ENCODE data around the gene CTDSP2. TPM values are rescaled to one million over a fixed set of nuclear protein-coding genes. Genes with fewer than 3 reads are reported as not detected.
"Not testable (repeated sequence)": the region's sequence is repeated elsewhere in the genome, so short reads cannot be mapped to it uniquely, and the experiment has no call there.

The CTDSP2 gene
- total RNA-seq, 2 donors from 2014 or later: 99.2 to 159 TPM

DNA sequence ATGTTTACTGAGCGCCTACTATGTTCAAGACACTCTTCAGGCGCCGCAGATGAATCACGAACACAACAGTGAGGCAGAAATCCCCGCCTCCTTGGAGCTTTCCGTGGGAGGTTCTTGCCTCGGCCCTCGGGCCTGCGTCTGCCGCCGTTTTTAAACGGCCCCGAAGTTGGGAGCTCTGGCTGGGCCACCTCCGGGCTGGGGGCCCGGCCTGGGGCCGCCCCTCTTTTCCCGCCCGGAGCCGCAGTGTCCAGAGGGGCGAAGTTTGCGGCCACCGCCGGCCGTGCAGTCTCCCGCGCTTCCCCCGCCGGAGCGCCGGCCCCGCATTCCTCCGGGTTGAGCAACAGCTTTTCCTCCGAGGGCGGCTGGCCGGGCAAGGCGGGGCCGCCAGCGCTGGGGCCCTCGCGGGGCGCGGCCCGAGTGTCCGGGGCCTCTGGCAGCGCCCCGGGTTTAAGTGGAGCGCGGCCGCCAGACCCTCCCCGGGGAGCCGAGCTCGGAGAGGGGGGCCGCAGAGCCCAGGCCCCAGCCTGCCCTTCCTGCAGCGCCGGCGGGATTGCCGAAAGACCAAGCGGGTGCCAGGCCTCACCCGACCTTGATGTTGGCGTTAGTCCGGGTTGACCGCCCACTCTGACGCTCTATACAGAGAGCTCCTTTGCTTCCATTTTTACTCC is 18.7 kb upstream of the CTDSP2 start:
- H3K27me3 ChIP-seq (replicated peaks; ENCODE audit: insufficient read depth): no peaks in the 10 kb centered on the region
- intact Hi-C loops (cut with DNase I): loop anchor here (2.0 kb wide), 1 partner anchor 18 kb away; the partner anchor contains the start of gene CTDSP2
- DNase-seq (ENCODE audit: low spot score): peak; percentile 64
- H3K4me1 ChIP-seq (replicated peaks): peaks cover 7% of the 10 kb centered on the region
- H3K36me3 ChIP-seq: no peaks in the 10 kb centered on the region
- no peaks in the 10 kb centered on the region for H3K9me3 ChIP-seq
- under 1% methylated on average over 35 of the region's 63 CpGs for WGBS
- TF ChIP-seq, protein P1, sequence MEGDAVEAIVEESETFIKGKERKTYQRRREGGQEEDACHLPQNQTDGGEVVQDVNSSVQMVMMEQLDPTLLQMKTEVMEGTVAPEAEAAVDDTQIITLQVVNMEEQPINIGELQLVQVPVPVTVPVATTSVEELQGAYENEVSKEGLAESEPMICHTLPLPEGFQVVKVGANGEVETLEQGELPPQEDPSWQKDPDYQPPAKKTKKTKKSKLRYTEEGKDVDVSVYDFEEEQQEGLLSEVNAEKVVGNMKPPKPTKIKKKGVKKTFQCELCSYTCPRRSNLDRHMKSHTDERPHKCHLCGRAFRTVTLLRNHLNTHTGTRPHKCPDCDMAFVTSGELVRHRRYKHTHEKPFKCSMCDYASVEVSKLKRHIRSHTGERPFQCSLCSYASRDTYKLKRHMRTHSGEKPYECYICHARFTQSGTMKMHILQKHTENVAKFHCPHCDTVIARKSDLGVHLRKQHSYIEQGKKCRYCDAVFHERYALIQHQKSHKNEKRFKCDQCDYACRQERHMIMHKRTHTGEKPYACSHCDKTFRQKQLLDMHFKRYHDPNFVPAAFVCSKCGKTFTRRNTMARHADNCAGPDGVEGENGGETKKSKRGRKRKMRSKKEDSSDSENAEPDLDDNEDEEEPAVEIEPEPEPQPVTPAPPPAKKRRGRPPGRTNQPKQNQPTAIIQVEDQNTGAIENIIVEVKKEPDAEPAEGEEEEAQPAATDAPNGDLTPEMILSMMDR (IDR thresholded peaks at IDR 0.05): peak in 2 of 4 experiments; percentile 8 to 10
- TF ChIP-seq POLR2A (IDR thresholded peaks at IDR 0.05): peak; percentile 33
- no peak for TF ChIP-seq POLR2AphosphoS5 (IDR thresholded peaks at IDR 0.05)
- H3K27ac ChIP-seq: peak overlapping the region; percentile 82 to 91
- H3K4me3 ChIP-seq: peak overlapping the region; percentile 42 to 46

DNA sequence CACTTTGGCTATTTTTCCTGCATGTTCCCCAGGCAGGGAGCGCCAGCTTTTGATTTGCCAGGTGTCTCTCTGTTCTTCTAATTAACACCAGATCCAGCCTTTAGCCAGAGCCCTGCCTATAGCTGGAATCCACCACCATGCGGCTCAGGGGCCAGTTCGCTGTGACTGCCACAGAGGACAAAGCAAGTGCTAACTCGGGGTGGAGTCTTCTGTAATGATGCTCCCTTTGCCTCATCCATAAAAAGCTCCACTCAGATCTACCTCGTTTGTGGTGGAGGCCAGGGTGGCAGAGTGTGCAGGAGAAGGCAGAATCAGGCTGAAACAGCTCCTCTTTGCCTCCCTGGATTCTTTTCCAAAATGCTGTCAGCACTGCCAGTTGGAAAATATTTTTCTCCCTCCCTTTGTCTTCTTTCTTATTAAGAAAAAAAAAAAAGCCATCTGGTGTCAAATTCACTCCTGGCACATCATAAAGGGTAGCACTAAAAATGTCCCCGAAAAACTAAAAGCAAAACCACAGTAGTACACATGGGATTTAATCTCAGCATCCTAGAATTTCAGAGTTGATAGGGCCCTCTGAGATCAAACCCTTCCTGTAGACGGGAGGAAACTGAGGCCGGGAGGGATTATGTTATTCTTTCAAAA is 18.0 kb upstream of the CTDSP2 start:
- Histone ChIP-seq H3K36me3 (no peaks in the 10 kb centered on the region), H3K27ac (peak overlapping the region; percentile 82 to 91), H3K9me3 (no peaks in the 10 kb centered on the region), H3K4me1 (replicated peaks) (peaks cover 7% of the 10 kb centered on the region), H3K27me3 (replicated peaks; ENCODE audit: insufficient read depth) (no peaks in the 10 kb centered on the region), H3K4me3 (peak overlapping the region; percentile 42 to 46)
- DNase-seq (ENCODE audit: low spot score): peak; percentile 10
- intact Hi-C loops (cut with DNase I): loop anchor here (2.0 kb wide), 1 partner anchor 18 kb away; the partner anchor contains the start of gene CTDSP2
- 14% methylated on average over 8 of the region's 8 CpGs for WGBS
- TF ChIP-seq POLR2A (IDR thresholded peaks at IDR 0.05) (no peak), POLR2AphosphoS5 (IDR thresholded peaks at IDR 0.05) (no peak)
- TF ChIP-seq, protein P1 (IDR thresholded peaks at IDR 0.05): no peak

DNA sequence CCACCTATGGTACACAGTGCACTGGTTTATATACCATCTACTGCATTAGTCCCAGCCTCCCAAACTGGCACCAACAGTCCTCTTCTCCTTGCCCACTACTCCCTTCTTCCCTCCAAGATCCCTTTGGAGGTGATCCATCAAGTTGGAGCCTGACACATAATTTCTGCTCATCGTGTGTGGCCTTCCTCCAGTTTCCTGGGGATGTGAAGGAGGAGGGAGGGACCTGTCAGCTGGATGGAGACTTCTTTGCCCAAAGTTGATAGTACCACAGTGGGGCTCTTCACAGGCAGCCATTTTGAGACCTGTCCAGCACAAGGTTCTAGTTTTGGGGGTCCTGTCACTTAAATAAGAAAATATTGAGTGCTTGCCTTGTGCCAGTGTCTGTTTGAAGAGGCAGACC is 17.1 kb upstream of the CTDSP2 start:
- Histone ChIP-seq H3K4me1 (replicated peaks) (peaks cover 3% of the 10 kb centered on the region), H3K4me3 (no peak overlapping the region), H3K27ac (peak overlapping the region; percentile 82 to 91), H3K27me3 (replicated peaks; ENCODE audit: insufficient read depth) (no peaks in the 10 kb centered on the region), H3K36me3 (no peaks in the 10 kb centered on the region), H3K9me3 (no peaks in the 10 kb centered on the region)
- intact Hi-C loops (cut with DNase I): loop anchor here (2.0 kb wide), 1 partner anchor 17 kb away; the partner anchor contains the start of gene CTDSP2
- WGBS: 15% methylated on average over 1 of the region's 1 CpG
- TF ChIP-seq POLR2A (IDR thresholded peaks at IDR 0.05): no peak
- TF ChIP-seq POLR2AphosphoS5 (IDR thresholded peaks at IDR 0.05): no peak
- TF ChIP-seq, protein P1 (IDR thresholded peaks at IDR 0.05): no peak
- no peak for DNase-seq (ENCODE audit: low spot score)

DNA sequence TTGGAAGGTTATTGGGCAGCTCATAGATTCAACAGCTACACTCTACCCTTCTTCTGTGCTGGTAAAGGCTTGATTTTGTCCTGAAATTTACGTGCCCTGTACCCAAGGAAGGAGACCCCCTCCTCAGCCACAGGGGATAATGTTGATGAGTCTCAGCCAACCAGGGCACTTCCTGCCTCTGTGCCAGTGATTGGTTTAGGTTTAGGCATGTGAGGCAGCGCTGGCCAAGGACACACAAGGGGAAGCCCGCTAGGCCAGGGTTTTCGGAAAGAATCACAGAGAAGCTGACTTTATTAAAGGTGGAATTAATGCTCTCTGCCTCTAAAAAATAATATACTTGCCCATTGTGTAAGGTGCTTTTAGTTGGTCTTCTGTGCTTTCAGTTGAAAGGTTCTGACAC is 15.4 kb upstream of the CTDSP2 start:
- H3K27ac ChIP-seq: no peak overlapping the region
- H3K4me1 ChIP-seq (replicated peaks): peaks cover 3% of the 10 kb centered on the region
- no peak overlapping the region for H3K4me3 ChIP-seq
- DNase-seq (ENCODE audit: low spot score): no peak
- no peaks in the 10 kb centered on the region for H3K36me3 ChIP-seq
- WGBS: 91% methylated on average over 4 of the region's 4 CpGs
- intact Hi-C loops (cut with DNase I): no loop called here
- H3K27me3 ChIP-seq (replicated peaks; ENCODE audit: insufficient read depth): no peaks in the 10 kb centered on the region
- H3K9me3 ChIP-seq: no peaks in the 10 kb centered on the region
- TF ChIP-seq POLR2A (IDR thresholded peaks at IDR 0.05): no peak
- TF ChIP-seq, protein P1 (IDR thresholded peaks at IDR 0.05): no peak
- no peak for TF ChIP-seq POLR2AphosphoS5 (IDR thresholded peaks at IDR 0.05)

DNA sequence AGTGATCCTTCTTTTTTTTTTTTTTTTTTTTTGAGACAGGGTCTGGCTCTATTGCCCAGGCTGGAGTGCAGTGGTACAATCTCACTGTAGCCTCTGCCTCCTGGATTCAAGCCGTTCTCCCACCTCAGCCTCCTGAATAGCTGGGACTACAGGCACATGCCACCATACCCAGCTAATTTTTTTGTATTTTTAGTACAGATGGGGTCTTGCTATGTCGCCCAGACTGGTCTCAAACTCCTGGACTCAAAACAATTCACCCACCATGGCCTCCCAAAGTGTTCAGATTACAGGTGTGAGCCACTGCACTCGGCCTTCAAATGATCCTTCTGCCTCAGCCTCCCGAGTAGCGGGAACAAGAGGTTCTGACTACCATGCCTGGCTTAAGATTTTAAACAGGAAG is 14.4 kb upstream of the CTDSP2 start:
- intact Hi-C loops (cut with DNase I); DNase-seq (ENCODE audit: low spot score); H3K9me3 ChIP-seq; H3K27ac ChIP-seq; H3K36me3 ChIP-seq; H3K4me3 ChIP-seq; H3K27me3 ChIP-seq (replicated peaks; ENCODE audit: insufficient read depth); H3K4me1 ChIP-seq (replicated peaks): not testable (repeated sequence)
- 97% methylated on average over 5 of the region's 5 CpGs for WGBS
